Heart left ventricle (tissue), 13 donors: Measurements from ENCODE around the gene BMX.

Experiments used
- CTCF ChIP-seq, 12 donors: fragments of 200-600 bp; sonication (generic) in 4 of 12; IDR thresholded peaks; one replicate each; pipeline versions ENCODE4 v1.5.0 to v1.8.0; 2018 to 2022; ENCODE audit warnings: antibody characterized with exemption in 12 of 12, mild to moderate bottlenecking in 5 of 12
- POLR2A ChIP-seq, 2 donors: fragments of 450-650 bp; IDR thresholded peaks; one replicate each; pipeline ENCODE4 v1.6.1; 2017; ENCODE audit warnings: antibody characterized with exemption in 2 of 2, mild to moderate bottlenecking in 2 of 2, moderate library complexity in 2 of 2
- donor health status: ischemic (EF 13 %, LVEDD 7.1; RV severe dilation, severe dysfunction).
- donor health status: DM: no; HTN: yes; CAD: no.
- donor health status: DM: no; HTN: no; CAD: no.
- donor health status: ischemic (EF 25% LVEDD 6.9; RV normal size, moderate dysfunction).
- donor health status: ischemic (EF 25% LVEDD 5.7; RV mildly dilated, moderate dysfunction).
- donor health status: ischemic (EF 35%, LVEDD 5.7; RV mildly dilated, moderate dysfunction).
- donor health status: nonischemic (EF 11% LVEDD 7.7; RV severe dilation, severe dysfunction).
- donor health status: DM: yes; HTN: yes; CAD: no.
- donor health status: PGD.
- donor health status: ischemic (EF 29% LVEDD 5.4; RV normal size, mild dysfunction).
- donor health status: nonischemic (EF 23%, LVEDD 6.1; RV moderate dilation, normal function).

GRCh38 chrX:15465896-15466651, 34.5 kb upstream of the BMX start:
- TF ChIP-seq POLR2A (IDR thresholded peaks at IDR 0.05) (no peak), CTCF (IDR thresholded peaks at IDR 0.05) (peak in 1 of 12 donors; percentile 8)
